GF-D8 (cell line): ENCODE data around the gene MYLK.
"Not testable (repeated sequence)": the region's sequence is repeated elsewhere in the genome, so short reads cannot be mapped to it uniquely, and the experiment has no call there.

ENCODE experiments used
- DNase-seq: peaks from one replicate; lab custom pipeline; 2025; lab: John Stamatoyannopoulos, UW

The MYLK gene

DNA sequence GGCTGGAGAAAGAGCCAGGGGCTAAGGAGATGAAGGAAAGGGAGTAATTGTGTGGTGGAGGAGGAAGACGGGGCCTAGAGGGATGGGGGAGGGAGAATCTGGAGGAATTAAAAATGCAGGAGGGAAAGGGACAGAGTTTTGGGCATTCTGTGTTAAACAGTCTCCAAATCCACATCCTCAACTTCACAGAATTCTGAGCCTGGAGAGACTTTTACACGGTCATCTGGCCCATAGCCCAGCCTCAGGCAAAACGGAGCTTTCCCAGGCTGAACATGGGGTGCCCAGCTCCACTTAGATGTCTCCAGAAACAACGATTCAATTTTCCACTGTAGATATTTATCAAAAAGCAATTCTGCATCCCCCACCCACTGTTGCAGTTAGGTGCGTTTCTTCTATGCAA lies 161.7 kb downstream of the MYLK start:
- DNase-seq = no peak

DNA sequence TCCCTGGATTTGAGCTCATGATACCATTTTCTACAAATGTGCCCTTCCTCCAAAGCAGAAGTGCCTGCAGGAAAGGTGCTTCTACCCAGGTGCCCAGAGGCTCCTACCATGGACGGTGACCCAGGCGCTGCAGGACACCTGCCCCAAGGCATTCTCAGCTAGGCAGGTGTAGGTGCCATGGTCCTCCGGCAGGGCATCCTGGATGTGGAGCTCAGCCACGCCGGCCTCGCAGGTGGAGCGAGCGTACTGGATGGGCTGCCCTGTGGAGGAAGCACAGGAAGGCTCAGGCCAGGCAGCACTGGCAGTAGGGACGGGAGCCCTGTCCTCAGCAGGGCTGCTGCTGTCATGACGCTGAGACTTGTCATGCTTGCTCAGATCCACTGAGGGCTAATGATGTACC lies 162.1 kb downstream of the MYLK start:
- no peak for DNase-seq

DNA sequence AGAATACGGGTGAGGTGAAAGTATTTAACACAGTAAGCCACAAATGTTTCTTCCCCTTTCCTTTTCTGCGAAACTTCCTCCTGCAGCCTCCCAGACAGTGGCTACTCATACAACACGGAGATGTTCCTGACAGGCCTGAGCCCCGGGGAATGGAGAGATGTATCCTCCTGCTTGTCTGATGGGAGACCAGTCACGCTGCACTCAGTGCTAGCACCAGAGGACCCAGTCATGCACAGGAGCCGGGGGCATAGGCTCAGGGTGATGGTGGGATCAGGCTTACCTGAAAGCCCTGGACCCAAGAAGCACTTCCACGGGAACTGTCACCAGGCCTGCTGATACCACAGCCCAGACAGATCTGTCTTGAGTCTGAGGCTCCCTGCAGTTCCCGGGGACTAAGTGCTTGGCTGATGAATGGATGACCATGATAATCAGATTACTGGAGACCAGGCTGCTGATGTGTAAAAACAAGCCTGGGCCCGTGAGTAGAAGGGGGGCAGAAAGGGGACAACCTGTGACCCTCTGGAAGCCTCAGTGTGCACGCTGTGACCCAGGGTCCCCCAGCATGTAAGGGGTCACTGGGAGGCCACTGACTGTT lies 162.9 kb downstream of the MYLK start:
- DNase-seq = not testable (repeated sequence)

DNA sequence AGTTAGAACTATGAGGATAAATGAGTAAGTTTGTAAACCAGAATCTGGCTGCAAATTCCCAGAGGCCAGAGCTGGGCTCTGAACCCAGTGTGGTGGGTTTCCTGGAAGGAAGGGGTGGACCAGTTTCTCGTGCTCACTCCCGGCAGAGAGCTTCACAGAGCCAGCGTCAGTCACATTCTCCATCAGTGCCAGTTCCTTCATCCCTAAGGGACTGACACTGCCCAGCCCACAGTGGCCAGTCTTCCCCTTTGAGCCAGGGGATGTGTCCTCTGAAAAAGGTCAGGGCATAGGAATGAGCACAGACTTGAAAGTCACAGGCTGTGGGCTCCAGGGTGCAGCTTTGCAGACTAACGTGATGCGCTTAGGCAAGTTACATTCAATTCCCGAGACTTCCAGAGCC lies 163.5 kb downstream of the MYLK start:
- no peak for DNase-seq

DNA sequence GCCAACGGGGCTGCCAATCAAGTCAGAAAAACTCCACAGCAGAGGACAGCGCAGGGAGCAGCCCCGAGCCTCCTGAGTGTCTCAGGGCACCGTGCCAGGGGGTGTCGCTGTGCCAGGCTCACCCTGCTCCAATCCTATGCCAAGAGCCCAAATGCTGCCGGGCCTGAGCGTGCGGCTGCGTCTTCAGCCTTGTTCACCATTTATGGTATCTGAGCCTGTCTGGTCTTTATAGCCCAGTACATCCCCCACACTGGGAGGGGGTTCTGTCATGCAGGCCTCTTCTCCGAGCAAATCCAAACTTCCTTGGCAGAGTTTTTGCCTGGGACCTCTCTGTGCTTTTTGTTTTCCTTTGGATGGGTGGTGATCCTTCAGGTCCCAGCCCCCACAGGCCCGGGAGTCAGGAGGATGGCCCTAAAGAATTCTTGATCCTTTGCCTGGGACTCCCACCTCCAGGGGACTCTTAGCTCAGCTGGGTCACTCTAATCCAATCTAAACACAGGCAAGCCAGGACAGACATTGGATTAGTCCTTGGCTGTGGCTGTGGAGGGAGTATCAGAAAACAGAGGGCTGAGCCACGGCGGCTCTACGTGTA lies 164.2 kb downstream of the MYLK start:
- no peak for DNase-seq

DNA sequence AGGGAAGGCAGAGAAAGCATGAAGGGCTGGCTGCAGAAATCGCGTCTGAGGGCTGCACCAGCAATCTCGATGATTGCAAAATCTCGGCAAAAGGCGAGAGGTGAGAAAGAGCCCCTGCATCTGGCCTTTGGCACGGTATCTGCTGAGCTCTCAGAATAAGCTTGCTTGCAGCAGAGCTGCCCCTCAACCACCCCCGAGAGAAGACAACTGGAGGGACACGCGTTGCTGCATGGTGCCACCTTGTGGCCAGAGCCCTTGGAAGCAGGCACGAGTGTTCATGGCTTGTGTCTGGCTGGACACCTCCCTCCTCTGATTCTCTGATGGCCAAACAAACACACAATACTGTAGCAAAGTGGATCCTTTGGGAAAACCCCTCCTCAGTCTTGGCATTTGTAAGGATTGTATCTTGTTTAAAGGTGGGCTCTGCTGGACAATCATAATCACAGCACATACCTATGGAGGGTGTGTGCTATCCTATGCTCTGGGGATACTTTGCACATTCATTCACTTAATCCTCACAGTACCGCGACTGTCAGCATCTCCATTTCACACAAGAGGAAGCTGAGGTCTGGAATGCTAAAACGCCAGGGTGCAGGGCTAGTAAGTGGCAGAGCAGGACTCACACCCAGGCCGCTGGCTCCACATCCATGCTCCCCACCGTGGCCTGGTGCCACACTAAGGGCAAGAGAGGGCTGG lies 164.9 kb downstream of the MYLK start:
- DNase-seq = not testable (repeated sequence)

DNA sequence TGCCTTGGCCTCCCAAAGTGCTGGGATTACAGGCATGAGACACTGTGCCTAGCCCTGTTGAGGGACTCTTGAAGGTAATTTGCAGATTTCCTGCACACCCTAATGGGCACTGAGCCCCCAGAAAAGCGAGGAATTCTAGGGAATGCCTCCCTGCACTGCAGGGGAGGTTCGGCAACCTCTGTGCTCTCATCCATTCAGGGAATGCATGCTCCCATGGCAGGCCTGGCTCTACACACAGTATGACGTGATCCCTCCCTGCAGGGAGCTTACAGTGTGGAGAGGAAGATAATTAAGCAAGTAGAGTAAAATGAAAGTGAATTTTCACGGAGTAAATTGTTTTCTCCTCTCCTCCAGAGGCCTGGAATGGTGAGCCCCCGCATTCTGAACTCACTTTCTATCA lies 166.0 kb downstream of the MYLK start:
- no peak for DNase-seq

DNA sequence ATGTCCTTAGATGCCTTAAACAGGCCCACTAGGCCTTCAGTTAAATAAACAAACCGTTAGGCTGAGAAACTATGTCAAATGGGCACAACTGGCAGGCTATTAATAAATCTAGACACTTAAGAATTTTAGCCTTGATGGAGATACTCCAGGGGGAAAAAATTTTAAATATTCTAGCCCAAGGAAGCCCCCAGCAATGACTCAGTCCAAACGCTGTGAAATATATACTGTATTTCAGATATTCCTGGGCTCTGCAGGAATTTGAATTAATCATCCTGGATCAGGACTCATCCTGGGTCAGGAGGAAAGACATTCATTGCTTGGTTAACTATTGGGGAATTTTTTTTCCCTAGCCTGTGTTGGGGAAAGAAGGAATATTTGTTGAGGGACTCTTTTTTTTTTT lies 166.7 kb downstream of the MYLK start:
- DNase-seq = not testable (repeated sequence)

DNA sequence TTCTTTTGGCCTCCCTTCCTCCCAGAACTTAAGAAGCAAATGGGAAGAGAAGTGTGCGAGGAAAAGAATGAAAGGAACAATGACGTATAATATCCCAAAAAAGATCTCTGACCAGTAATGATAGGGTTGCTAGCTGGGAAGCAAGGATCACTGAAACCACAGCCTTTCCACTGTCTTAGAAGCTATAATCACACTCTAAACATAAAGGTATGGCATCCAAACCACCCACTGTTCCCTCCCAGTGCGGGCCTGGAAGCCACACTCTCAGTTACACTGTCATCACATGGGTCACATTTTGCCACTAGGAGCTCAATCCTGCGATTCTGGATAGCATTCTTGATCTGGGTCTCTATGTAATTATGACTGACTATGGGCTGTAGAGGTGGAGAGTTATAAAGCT lies 167.7 kb downstream of the MYLK start:
- DNase-seq = no peak

DNA sequence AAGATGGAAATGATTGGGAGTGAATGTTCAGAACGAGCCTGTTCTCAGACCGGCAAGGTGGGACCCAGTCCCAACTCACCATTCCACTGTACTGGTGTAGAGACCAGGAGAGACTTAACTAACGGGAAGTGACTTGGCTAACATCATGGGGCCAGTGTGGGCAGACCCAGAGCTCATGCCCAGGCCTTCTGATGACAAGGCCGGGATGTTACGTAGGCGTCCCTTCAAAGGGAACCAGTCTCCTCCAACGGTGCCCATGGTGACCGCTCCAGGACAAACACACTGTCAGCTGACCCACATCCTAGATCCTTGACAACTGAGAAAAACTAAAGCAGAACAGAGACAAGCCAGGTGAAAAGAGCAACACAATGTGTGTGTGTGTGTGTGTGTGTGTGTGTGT lies 170.9 kb downstream of the MYLK start:
- DNase-seq = no peak

DNA sequence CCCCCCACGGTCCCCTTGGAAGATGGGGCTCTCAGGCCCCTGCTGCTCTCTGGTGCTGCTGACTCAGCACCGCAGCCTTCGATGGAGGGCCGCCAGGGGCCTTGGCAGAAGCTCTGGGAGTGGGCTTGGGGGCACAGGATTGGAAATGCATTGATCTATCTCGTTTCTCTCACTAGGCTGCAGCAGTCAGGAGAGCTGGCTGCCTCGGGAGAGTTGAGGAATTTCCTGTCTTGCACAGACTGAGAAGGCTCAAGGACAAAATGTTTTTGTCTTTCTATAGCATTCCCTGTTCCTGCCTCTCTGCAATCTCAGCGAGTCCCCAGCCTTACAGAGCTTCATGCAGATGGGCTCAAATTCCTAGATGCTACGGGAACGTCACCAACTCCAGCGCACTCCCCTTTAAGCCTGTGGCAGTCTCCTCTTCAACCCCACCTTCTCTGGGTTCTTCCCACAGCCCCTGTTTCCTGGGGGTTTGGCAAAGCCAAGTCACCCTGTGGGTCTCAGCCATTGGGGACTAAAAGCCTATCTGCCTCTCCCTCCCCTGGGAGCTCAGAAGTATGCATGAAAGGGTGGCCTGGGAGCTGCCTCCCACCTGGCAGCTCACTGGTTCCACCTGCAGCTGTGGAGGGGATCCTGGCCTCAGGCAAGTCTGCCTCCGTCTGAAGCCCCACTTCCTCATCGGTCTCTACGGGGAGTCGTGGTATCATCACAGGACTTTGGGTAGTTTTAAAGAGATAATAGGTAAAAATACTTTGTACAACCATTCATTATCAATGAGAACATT lies 171.9 kb downstream of the MYLK start:
- no peak for DNase-seq

DNA sequence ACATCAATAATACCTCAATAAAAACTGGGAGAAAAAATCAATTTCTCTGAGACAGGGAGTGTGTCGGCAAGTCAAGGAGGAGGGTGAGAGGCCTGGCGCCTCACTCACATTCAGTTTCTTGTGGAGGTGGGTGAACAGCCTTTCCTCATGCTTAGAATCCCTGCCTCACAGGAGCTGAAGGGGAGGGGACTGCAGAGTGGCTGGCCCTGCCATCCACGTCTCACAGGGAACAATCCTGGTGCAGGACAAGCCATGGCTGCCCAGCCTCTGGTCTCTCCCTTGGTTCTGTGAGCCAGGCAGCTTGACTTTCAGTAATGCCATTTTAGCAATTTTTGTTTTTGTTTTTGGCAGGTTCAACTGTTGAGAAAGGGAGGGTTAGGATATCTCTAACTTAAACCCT lies 172.8 kb downstream of the MYLK start:
- no peak for DNase-seq

DNA sequence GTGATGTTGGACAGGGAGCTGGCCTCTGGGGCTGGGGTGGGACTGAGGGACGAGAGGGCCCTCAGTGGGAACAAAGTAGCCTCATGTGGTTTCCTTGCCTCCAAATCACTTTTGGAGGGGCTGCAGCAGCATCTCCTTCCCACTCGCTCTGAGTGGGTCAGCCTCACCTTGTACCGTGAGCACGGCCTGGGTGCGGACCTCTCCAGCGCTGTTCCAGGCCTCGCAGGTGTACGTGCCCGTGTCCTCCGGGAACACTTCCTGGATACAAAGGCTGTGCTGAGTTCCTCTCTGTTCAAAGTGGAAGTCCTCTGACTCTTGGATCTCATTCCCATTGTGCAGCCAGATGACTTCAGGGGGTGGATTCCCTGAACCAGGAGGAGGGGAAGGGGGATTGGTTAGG lies 175.6 kb downstream of the MYLK start:
- DNase-seq = no peak

DNA sequence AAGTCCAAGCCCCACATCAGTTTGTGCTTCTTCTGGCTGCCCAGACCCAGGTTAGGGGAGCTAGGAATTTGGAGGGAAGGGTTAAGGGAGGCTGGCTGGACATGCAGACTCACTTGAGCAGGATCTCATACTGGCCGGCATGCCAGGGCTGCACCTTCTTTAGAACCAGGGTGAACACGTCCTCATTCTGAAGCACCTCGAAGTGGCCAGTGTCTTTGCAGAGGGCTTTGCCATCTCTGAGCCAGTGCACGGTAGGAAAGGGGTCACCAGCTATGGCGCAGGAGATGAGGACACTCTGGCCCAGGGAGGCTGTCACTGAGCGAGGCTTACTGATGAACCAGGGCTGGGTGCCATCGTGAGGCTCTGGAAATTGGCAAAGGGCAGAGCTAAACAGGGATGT lies 176.5 kb downstream of the MYLK start:
- not testable (repeated sequence) for DNase-seq

DNA sequence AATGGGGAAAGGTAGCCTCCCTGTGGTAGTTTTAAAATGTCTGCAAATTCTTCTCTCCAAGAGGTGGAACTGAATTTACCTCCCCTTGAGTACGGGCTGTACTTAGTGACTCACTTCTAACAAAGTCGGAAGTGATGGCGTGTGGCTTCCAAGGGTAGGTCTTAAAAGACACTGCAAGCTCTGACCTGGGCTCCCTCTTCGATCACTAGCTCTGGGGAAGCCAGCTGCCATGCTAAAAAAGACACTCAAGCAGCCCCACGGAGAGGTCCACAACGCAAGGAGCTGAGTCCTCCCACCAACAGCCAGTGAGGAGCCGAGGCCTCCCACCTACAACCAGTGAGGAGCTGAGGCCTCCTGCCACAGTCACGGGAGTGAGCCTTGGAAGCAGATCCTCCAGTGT lies 177.3 kb downstream of the MYLK start:
- DNase-seq = no peak

DNA sequence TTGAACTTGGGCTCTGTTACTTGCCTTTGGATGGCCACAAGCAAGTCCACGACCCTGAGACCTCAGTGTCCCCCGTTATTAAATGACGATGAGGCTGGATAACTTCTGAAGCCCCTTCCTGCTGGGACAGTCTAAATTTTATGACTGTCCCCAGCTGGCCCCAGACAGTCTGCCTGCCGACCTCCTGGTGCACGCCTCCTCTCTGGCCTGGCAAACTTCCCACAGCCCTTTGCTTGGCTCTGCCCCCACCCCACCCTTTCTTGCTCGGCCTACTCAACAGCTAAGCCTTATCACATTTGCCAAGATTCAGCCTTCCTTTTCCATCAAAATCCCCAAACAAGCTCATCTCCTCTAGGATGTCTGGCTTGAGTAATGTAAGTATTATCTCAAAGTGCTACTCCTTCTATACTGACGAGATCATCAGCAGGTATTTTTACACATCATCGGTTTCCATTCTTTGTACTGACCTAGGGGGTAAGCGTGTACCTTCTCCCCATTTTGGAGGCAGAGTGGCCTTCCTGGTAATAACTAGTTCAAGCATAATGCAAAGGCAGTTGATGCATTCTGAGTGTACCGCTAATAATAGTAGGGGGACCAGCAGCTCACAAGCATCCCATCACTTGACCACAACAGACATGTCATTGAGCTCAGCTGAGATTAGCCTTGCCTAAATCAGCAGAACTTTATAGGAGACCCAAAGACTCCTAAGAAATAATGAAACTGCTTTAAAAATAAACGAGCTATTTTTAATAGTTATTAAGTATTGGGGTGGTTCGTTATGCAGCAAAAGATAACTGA lies 178.4 kb downstream of the MYLK start:
- no peak for DNase-seq

DNA sequence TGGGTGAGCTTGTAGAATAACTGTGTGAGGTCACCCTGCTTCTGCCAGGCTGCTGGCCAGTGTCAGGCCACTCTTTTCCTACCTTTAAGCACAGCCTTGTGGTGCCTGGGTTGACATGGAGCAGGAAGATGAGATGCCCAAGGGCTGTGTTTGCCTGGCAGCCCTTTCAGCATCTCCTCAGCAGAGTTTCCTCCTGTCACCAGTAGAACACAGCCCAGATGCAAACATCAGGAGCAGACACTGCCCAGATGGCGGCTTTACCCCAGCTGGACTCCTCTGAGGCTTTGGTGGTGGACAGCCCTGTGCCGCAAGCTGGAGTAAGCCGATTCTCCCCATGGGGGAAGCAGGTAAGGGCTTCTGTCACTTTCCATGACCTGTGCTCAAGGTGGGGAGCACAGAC lies 180.5 kb downstream of the MYLK start:
- DNase-seq = not testable (repeated sequence)

DNA sequence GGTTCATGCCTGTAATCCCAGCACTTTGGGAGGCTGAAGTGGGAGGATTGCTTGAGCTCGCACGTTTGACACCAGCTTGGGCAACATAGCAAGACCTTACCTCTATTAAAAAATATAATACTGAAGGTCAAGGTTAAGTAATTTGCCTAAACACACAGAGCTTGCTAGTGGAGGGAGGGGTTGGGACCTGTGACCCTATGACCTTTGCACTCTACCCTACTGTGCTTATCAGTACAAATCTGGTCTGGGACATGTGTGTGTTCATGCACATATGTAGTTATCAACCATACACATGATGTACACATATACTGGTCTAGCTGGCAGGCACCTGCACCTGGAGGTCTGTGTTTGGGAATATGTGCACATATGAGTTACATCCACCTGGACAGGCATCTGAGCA lies 181.4 kb downstream of the MYLK start:
- no peak for DNase-seq

DNA sequence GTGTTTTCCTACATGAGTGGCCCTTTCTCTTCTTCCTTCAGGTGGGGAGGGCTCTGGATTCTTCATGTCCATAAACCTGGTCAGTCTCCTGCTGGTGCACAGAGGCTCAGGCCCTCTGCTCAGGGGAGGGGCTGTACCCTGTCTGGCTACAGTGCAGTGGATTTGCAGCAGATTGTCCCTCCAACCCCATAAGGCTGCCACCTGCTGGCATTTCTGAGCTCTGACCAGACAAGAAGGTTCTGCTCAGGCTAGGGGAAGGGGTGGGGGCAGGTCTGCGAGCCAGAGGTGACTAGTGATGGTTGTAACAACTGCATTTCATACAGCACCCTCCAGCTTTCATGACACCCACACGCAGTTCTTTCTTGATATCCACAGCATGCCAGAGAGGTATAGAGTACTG lies 182.1 kb downstream of the MYLK start:
- DNase-seq = not testable (repeated sequence)

DNA sequence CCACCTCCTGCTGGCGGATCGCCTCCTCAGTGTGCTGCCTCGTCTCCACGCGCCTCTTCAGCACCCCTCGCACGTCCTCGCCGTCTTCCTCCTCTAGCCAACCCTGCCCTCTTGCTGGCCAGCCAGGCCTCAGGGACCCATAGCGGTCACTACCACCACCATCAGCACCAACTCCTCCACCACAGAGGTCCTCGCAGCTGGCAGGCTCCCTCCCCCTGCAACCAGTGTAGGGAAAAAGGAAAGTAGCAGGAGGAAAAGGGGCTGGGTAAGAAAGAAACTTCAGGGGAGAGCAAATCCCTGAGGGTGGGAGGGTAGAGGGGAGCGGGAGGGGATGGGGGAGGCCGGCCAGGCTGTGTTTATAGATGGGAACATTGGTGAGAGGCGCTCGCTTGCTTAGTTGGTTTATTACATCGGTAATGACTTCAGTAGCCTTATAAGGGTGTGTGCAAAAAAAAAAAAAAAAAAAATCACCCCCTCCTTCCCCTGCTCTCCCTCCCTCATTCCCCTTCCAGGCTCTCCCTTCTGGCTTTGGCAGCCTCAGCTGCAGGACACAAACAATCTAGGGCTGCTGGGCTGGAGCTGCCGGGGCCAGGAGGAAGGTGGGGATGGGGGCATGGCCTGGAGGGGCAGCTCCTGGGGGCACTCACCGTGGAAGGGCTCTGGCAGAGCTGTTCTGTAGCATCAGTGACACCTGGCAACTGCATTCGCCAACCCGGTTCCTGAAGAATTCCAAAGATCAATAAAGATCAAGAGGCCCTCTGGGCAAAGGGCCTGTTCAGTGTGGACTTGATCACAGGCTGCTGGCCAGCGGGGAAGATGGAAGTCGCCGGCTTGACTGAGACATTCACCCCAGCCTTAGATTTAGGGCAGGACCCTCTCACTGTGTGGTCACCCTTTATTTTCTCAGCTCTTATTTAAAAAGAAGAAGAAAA lies 183.1 kb downstream of the MYLK start:
- no peak for DNase-seq

DNA sequence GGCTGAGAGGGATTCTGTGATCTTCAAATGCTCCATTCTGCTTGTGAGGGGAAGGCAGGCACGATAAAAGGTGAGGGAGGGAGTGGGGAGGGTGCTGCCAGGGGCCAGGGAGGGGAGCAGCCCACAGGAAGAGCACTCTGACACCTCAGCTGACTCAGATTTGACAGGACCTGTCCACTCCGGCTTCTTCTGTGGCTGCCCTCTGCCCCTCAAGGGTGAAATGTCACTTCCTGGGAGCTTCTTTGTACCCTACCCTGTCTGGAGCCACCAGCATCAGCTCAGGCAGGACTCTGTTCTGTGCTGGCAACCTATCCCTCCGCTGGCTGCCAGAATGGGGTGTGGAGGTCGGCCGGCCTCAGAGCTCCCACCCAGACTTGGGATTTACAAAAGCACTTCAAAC lies 185.3 kb downstream of the MYLK start:
- no peak for DNase-seq
